H1 (cell line): ENCODE measurements around the gene PATJ. TPM values are rescaled to one million over a fixed set of nuclear protein-coding genes. Genes with fewer than 3 reads are reported as not detected.

Experiments used
- CTCF ChIA-PET: fragments of 300-600 bp; sonication (Branson Sonifier 250); formaldehyde crosslinking; loops from one replicate; lab custom pipeline; 2021; ENCODE audit not compliant: partially characterized antibody; lab: Charles Lee
- POLR2A ChIA-PET: fragments of 300-600 bp; sonication (Branson Sonifier 250); formaldehyde crosslinking; loops from one replicate; lab custom pipeline; 2021; ENCODE audit warnings: inconsistent platforms; ENCODE audit not compliant: partially characterized antibody; lab: Charles Lee
- DNase-seq, 2 experiments: peaks; one replicate each; pipeline versions ENCODE4 v3.0.0 to v3.0.0-alpha.2; 2010 to 2022; ENCODE audit warnings: low spot score in 2 of 2, low read depth in 1 of 2, mixed read lengths in 1 of 2
- FAIRE-seq: peaks from 2 replicates; lab custom pipeline; 2011; peaks lifted over from hg19 to GRCh38; lab: Jason Lieb, UNC
- H2AFZ ChIP-seq: 2 replicates; pipeline ENCODE4 v1.8.1; 2012; ENCODE audit warnings: low read length, inconsistent platforms
- H2AK5ac ChIP-seq: 2 replicates; pipeline ENCODE4 v1.6.1; 2013; ENCODE audit warnings: low read depth, low read length
- H2BK120ac ChIP-seq: replicated peaks from 2 replicates; pipeline ENCODE3; 2013; ENCODE audit warnings: low read depth, low read length, inconsistent platforms
- H2BK12ac ChIP-seq: 2 replicates; pipeline ENCODE4 v1.6.1; 2013; ENCODE audit warnings: low read depth, low read length
- H2BK15ac ChIP-seq: 2 replicates; pipeline ENCODE4 v1.6.1; 2013; ENCODE audit warnings: low read length
- H2BK20ac ChIP-seq: 2 replicates; pipeline ENCODE4 v1.6.1; 2013; ENCODE audit warnings: low read length
- H2BK5ac ChIP-seq: 2 replicates; pipeline ENCODE4 v1.6.1; 2013; ENCODE audit warnings: low read depth, low read length
- H3K14ac ChIP-seq: 2 replicates; pipeline ENCODE4 v1.6.1; 2013; ENCODE audit warnings: inconsistent platforms; ENCODE audit not compliant: insufficient read length
- H3K18ac ChIP-seq: 2 replicates; pipeline ENCODE4 v1.6.1; 2013; ENCODE audit warnings: low read length; ENCODE audit errors: extremely low read depth
- H3K23ac ChIP-seq: 2 replicates; pipeline ENCODE4 v1.6.1; 2013; ENCODE audit warnings: inconsistent platforms; ENCODE audit not compliant: insufficient read length
- H3K23me2 ChIP-seq: 2 replicates; pipeline ENCODE4 v1.6.1; 2013; ENCODE audit warnings: low read depth, low read length
- H3K27ac ChIP-seq: 2 replicates; pipeline ENCODE4 v1.6.1; 2011; ENCODE audit warnings: low read depth, low read length, inconsistent platforms
- H3K27me3 ChIP-seq, 4 experiments: replicated peaks in 1 of 4; 1 replicate in 1 of 4; 2 replicates in 3 of 4; pipeline versions ENCODE4 v1.6.1 to v1.8.1; 2011 to 2013; ENCODE audit warnings: low read length in 3 of 4, mild to moderate bottlenecking in 3 of 4, inconsistent platforms in 2 of 4, mixed read lengths in 2 of 4, moderate library complexity in 1 of 4; ENCODE audit not compliant: control insufficient read depth in 3 of 4, insufficient read depth in 3 of 4; ENCODE audit errors: extremely low read depth in 1 of 4
- H3K36me3 ChIP-seq, 4 experiments: 2 replicates each; pipeline versions ENCODE4 v1.6.1 to v1.8.1; 2011 to 2013; ENCODE audit warnings: mild to moderate bottlenecking in 4 of 4, low read length in 3 of 4, moderate library complexity in 2 of 4, control low read depth in 1 of 4, inconsistent platforms in 1 of 4; ENCODE audit not compliant: insufficient read depth in 4 of 4, control insufficient read depth in 2 of 4
- H3K4ac ChIP-seq: replicated peaks from 2 replicates; pipeline ENCODE3; 2013; ENCODE audit warnings: low read length, low read depth, mixed read lengths, inconsistent platforms; ENCODE audit not compliant: insufficient read length
- H3K4me1 ChIP-seq, 4 experiments: replicated peaks in 1 of 4; 1 replicate in 1 of 4; 2 replicates in 3 of 4; pipeline versions ENCODE4 v1.6.1 to v1.8.1; 2011 to 2013; ENCODE audit warnings: low read length in 3 of 4, inconsistent platforms in 2 of 4, mixed read lengths in 1 of 4; ENCODE audit not compliant: insufficient read depth in 4 of 4, control insufficient read depth in 3 of 4
- H3K4me2 ChIP-seq, 2 experiments: 2 replicates each; pipeline versions ENCODE4 v1.6.1 to v1.8.1; 2011 to 2013; ENCODE audit warnings: low read depth in 2 of 2, low read length in 2 of 2, control low read depth in 1 of 2, inconsistent platforms in 1 of 2, mild to moderate bottlenecking in 1 of 2; ENCODE audit not compliant: insufficient read depth in 1 of 2
- H3K4me3 ChIP-seq, 4 experiments: fragments of 200-600, 300-600 bp in 1 of 4; sonication (generic), shearing (Covaris generic), sonication (Bioruptor Twin) in 1 of 4; 2 replicates each; pipeline versions ENCODE4 v1.5.1 to v1.8.1; 2011 to 2016; ENCODE audit warnings: low read length in 4 of 4, low read depth in 3 of 4, control low read depth in 2 of 4, inconsistent platforms in 2 of 4, mild to moderate bottlenecking in 2 of 4, mixed read lengths in 1 of 4, moderate library complexity in 1 of 4; ENCODE audit not compliant: insufficient read depth in 2 of 4; ENCODE audit errors: extremely low read depth in 1 of 4
- H3K56ac ChIP-seq: replicated peaks from 2 replicates; pipeline ENCODE3; 2013; ENCODE audit warnings: low read depth, mild to moderate bottlenecking, mixed read lengths, low read length, inconsistent platforms; ENCODE audit not compliant: insufficient read length
- H3K79me1 ChIP-seq: 2 replicates; pipeline ENCODE4 v1.6.1; 2013; ENCODE audit warnings: low read depth, low read length, control low read depth
- H3K79me2 ChIP-seq, 2 experiments: 2 replicates each; pipeline versions ENCODE4 v1.6.1 to v1.8.1; 2012 to 2013; ENCODE audit warnings: low read length in 2 of 2, mild to moderate bottlenecking in 2 of 2, inconsistent platforms in 1 of 2; ENCODE audit not compliant: insufficient read depth in 2 of 2, control insufficient read depth in 1 of 2
- H3K9ac ChIP-seq, 4 experiments: replicated peaks in 1 of 4; 1 replicate in 1 of 4; 2 replicates in 3 of 4; pipeline versions ENCODE4 v1.6.1 to v1.8.1; 2011 to 2013; ENCODE audit warnings: low read depth in 3 of 4, low read length in 3 of 4, control low read depth in 2 of 4, mild to moderate bottlenecking in 2 of 4, moderate library complexity in 2 of 4, inconsistent platforms in 1 of 4; ENCODE audit errors: extremely low read depth in 1 of 4
- H3K9me3 ChIP-seq, 2 experiments: 2 replicates each; pipeline versions ENCODE4 v1.6.1 to v1.8.1; 2012 to 2013; ENCODE audit warnings: mild to moderate bottlenecking in 2 of 2, moderate library complexity in 2 of 2, control low read depth in 1 of 2, inconsistent platforms in 1 of 2, low read depth in 1 of 2, low read length in 1 of 2, mixed read lengths in 1 of 2; ENCODE audit not compliant: insufficient read depth in 2 of 2
- H4K20me1 ChIP-seq, 2 experiments: replicated peaks in 1 of 2; 2 replicates each; pipeline versions ENCODE3 to v1.8.1; 2011 to 2013; ENCODE audit warnings: inconsistent platforms in 2 of 2, low read length in 2 of 2, mild to moderate bottlenecking in 1 of 2; ENCODE audit not compliant: insufficient read depth in 2 of 2, control insufficient read depth in 1 of 2
- H4K5ac ChIP-seq: 2 replicates; pipeline ENCODE4 v1.6.1; 2013; ENCODE audit warnings: low read length, low read depth, mixed read lengths, inconsistent platforms; ENCODE audit not compliant: insufficient read length
- H4K8ac ChIP-seq: 2 replicates; pipeline ENCODE4 v1.8.0; 2013; ENCODE audit warnings: mild to moderate bottlenecking, moderate library complexity, low read length, inconsistent platforms; ENCODE audit not compliant: insufficient read depth; ENCODE audit errors: extremely low read depth
- H4K91ac ChIP-seq: replicated peaks from 2 replicates; pipeline ENCODE3; 2013; ENCODE audit warnings: low read length, mixed read lengths, inconsistent platforms; ENCODE audit not compliant: insufficient read length
- E2F6 ChIP-seq: IDR thresholded peaks from 2 replicates; pipeline ENCODE4 v1.6.1; 2012; ENCODE audit warnings: inconsistent platforms
- MAX ChIP-seq: IDR thresholded peaks from 2 replicates; pipeline ENCODE4 v1.6.1; 2012; ENCODE audit warnings: inconsistent platforms
- POLR2AphosphoS5 ChIP-seq: IDR thresholded peaks from 2 replicates; pipeline ENCODE4 v1.6.1; 2011; ENCODE audit warnings: low read depth, low read length
- WGBS, 2 experiments: shearing (Covaris generic) in 1 of 2; methylation state at CpG; one replicate each; pipeline versions ENCODE4 v1.1.6 to v1.1.7; 2013 to 2015; ENCODE audit warnings: low lambda C conversion rate in 2 of 2, mixed read lengths in 2 of 2, inconsistent platforms in 1 of 2, low coverage in 1 of 2, missing lambda C conversion rate in 1 of 2; ENCODE audit not compliant: insufficient replicate concordance in 2 of 2, insufficient coverage in 1 of 2, insufficient read length in 1 of 2; ENCODE audit errors: extremely low coverage in 1 of 2, missing lambda C conversion rate in 1 of 2; 5-methylcytosine and 5-hydroxymethylcytosine counted together
- polyA plus RNA-seq, 7 experiments: library from polyadenylated mRNA; depleted of rRNA in 3 of 7; stranded (reverse) in 5 of 7; unstranded in 2 of 7; fragments of >200 nt in 5 of 7; fragments of 200-250 nt in 2 of 7; gene quantifications; 1 replicate in 5 of 7; 2 replicates in 1 of 7; 4 replicates in 1 of 7; pipeline versions ENCODE4 v1.2.1 to v1.2.3, GENCODE V29; 2011 to 2013; ENCODE audit warnings: missing spikeins in 2 of 7, mixed read lengths in 2 of 7
- total RNA-seq: library from RNA; stranded (reverse); fragmentation: NEBNext Ultra II Directional; extraction: Animal tissue kit (Norgen Biotek cat#: 25700); gene quantifications from 2 replicates; pipeline ENCODE4 v1.2.1, GENCODE V29; 2021

Gene PATJ
- total and polyA plus RNA-seq, 2 of the 8 experiments (the other 6 are each of a cell fraction or from before 2014, with no cell fraction given), result 8.2 to 55.6 TPM

GRCh38 chr1:62213075-62213914 is 471.0 kb downstream of the PATJ start:
- H3K9ac ChIP-seq, result no peak overlapping the region
- FAIRE-seq, result peak; percentile 76
- no peak overlapping the region for H3K18ac ChIP-seq
- H2AFZ ChIP-seq, result no peak overlapping the region
- H4K8ac ChIP-seq, result no peak overlapping the region
- no peak for DNase-seq
- CTCF ChIA-PET, result interaction anchor here (1.0 to 1.2 kb wide), 3 partner anchors 38 to 193 kb away, joined by 3 to 9 read pairs (median 3); no protein-coding TSS in a partner anchor
- no peaks in the 10 kb centered on the region for H3K79me1 ChIP-seq
- peaks cover 0 to 25% of the 10 kb centered on the region in 2 experiments; a peak in 1 of 4 replicates for H3K79me2 ChIP-seq
- H4K91ac ChIP-seq, result no peak overlapping the region
- H2BK15ac ChIP-seq, result no peak overlapping the region
- H4K5ac ChIP-seq, result no peak overlapping the region
- no peak overlapping the region for H3K4me3 ChIP-seq
- H3K36me3 ChIP-seq, result peaks cover 12 to 52% (median 36%) of the 10 kb centered on the region in 4 experiments
- no peak overlapping the region for H3K23ac ChIP-seq
- no peak overlapping the region for H3K56ac ChIP-seq
- H3K4me2 ChIP-seq, result no peak overlapping the region
- POLR2A ChIA-PET, result interaction anchor here (0.6 to 26.8 kb wide), 34 partner anchors 13 to 199 kb away, joined by 3 to 1232 read pairs (median 4); partner anchors contain the start of genes KANK4 and L1TD1
- H2BK12ac ChIP-seq, result no peak overlapping the region
- H3K23me2 ChIP-seq, result no peaks in the 10 kb centered on the region
- no peak overlapping the region for H3K27ac ChIP-seq
- peaks cover 4 to 8% of the 10 kb centered on the region in 2 experiments for H4K20me1 ChIP-seq
- no peak overlapping the region for H2AK5ac ChIP-seq
- 68% methylated on average over 6 of the region's 6 CpGs; no CpG with 5 or more reads in 1 of the 2 experiments for WGBS, 2 experiments
- no peak overlapping the region for H3K14ac ChIP-seq
- H3K4me1 ChIP-seq, result no peaks in the 10 kb centered on the region
- no peak overlapping the region for H3K4ac ChIP-seq
- no peak overlapping the region for H2BK5ac ChIP-seq
- H2BK120ac ChIP-seq, result no peak overlapping the region
- H3K27me3 ChIP-seq, result no peaks in the 10 kb centered on the region
- no peak overlapping the region for H2BK20ac ChIP-seq
- H3K9me3 ChIP-seq, result peaks cover 0 to 9% of the 10 kb centered on the region in 2 experiments; a peak in 2 of 4 replicates
- TF ChIP-seq MAX (peak; percentile 28), E2F6 (0 out of 2 replicates have a peak, but pooled peaks have one; percentile 29), POLR2AphosphoS5 (peak; percentile 69)
